Neural cell (in vitro differentiated cells): ENCODE data around the gene GPR25.

Experiments used
- CTCF ChIP-seq: fragments of 450-650 bp; IDR thresholded peaks from 2 replicates; pipeline ENCODE4 v1.5.1; 2014; ENCODE audit warnings: antibody characterized with exemption, mild to moderate bottlenecking, moderate library complexity; ENCODE audit not compliant: poor library complexity, severe bottlenecking
- EP300 ChIP-seq: fragments of 450-650 bp; conservative IDR thresholded peaks from 2 replicates; pipeline ENCODE4 v1.6.1; 2014; ENCODE audit warnings: antibody characterized with exemption, mild to moderate bottlenecking, moderate library complexity; ENCODE audit not compliant: poor library complexity, severe bottlenecking
- EZH2 ChIP-seq: fragments of 200-600, 300-800 bp; shearing (Covaris generic), sonication (generic); IDR thresholded peaks from 2 replicates; pipeline ENCODE4 v1.6.1; 2014; ENCODE audit warnings: antibody characterized with exemption, low read length, borderline replicate concordance, mild to moderate bottlenecking; ENCODE audit not compliant: insufficient read depth, poor library complexity, severe bottlenecking
- MXI1 ChIP-seq: fragments of 450-650 bp; conservative IDR thresholded peaks from 2 replicates; pipeline ENCODE4 v1.6.1; 2014; ENCODE audit warnings: antibody characterized with exemption, mild to moderate bottlenecking; ENCODE audit not compliant: poor library complexity, severe bottlenecking
- POLR2AphosphoS5 ChIP-seq: IDR thresholded peaks from 2 replicates; pipeline ENCODE4 v1.6.1; 2012
- REST ChIP-seq: IDR thresholded peaks from 2 replicates; pipeline ENCODE4 v1.6.1; 2012; ENCODE audit warnings: borderline replicate concordance
- SMC3 ChIP-seq: fragments of 450-650 bp; conservative IDR thresholded peaks from 2 replicates; pipeline ENCODE4 v1.6.1; 2014; ENCODE audit warnings: antibody characterized with exemption, mild to moderate bottlenecking, moderate library complexity; ENCODE audit not compliant: poor library complexity
- TAF1 ChIP-seq: IDR thresholded peaks from 2 replicates; pipeline ENCODE4 v1.6.1; 2012; ENCODE audit warnings: low read depth

GRCh38 chr1:200873116-200873670 lies 412 bp downstream of the GPR25 start:
- TF ChIP-seq REST (no peak), CTCF (no peak), POLR2AphosphoS5 (no peak), EZH2 (no peak), SMC3 (no peak), EP300 (no peak), TAF1 (no peak), MXI1 (no peak)
